Islet of Langerhans (tissue), 1 donor: ENCODE measurements around the gene PLXNA4.

Source experiments
- FAIRE-seq: peaks from one replicate; lab custom pipeline; 2011; peaks lifted over from hg19 to GRCh38; lab: Jason Lieb, UNC

The PLXNA4 gene

DNA sequence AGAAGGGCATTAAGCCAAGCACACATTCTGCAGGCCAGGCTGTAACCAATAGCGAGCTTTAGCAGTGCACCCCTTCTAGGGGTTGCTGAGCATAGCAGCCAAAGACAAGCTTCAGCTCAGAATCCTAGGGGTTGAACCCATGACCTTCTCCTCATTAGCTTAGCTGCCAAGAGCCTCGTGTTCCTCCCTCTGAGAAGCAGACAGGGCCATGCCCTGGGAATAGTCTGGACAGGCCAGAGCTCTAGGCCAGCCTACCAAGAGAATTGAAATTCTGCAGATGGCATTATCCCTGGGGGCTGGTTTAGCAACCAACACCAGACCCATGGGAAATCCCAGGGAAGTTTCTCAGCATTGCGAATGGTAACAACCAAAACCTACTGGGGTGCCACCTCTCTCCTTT lies 77.2 kb downstream of the PLXNA4 start:
- no peak for FAIRE-seq

DNA sequence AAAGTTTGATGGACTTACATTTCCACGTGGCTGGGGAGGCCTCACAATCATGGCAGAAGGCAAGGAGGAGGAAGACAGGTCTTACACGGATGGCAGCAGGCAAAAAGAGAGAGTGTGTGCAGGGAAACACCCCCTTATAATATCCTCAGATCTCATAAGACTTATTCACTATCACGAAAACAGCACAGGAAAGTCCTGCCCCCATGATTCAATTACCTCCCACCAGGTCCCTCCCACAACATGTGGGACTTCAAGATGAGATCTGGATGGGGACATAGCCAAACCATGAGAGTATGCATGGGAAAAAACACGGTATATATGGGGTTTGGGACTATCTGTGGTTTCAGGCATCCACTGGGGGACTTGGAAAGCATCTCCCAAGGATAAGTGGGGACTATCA lies 78.0 kb downstream of the PLXNA4 start:
- FAIRE-seq, result no peak

DNA sequence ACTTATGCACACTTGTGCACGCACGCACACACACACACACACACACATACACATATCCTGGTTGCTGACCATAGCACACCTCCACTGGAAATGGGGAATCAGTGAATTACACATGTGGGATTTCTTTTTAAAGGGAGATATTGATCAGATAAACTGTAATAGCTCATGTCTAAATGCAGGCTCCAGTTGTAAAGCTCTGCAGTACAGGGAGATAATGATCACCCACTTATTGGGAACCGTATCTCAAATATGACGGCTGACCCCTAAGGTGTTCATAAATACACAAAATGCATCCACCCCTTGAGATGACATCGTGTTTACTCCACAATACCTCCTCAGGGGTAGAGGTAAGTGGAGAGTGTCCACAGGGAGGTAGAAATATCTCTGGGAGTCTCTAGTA lies 79.2 kb downstream of the PLXNA4 start:
- FAIRE-seq, result no peak

DNA sequence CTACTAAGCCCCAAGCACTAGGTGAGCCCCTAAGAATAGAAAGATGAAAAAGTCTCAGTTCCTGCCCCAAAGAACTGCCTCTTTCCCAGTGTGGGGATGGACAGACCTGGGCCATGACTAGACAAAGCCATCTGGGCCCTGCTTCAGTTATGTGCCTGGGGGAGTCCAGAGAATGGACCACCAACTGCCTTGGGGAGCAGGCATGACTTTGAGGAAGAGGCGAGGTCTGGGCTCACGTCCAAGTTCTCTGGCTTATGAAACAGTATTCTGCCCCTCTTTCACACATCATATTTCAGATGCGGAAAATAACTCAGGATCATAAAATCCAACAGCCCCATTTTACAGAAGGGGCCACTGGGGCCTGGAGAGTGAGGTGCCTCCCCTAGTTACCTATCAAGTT lies 80.3 kb downstream of the PLXNA4 start:
- no peak for FAIRE-seq

DNA sequence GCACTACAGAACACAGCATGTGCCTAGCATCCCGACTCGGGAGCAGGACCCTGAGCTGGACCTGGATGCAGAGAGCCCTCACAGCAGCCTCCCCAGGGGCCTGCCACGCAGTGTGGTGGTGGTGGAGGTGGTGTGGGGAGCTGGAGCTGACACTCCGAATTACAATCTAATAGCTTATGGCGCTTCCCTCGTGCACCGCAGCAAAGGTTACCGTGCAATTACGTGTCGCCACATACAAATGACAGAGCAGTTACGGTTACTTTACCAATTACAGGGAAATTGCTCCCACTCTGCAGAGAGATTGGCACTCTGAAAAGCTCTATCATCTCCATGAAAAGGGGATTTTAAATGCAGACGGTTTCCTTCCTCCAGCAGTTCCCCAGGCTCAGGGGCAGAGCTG lies 81.8 kb downstream of the PLXNA4 start:
- FAIRE-seq, result no peak

DNA sequence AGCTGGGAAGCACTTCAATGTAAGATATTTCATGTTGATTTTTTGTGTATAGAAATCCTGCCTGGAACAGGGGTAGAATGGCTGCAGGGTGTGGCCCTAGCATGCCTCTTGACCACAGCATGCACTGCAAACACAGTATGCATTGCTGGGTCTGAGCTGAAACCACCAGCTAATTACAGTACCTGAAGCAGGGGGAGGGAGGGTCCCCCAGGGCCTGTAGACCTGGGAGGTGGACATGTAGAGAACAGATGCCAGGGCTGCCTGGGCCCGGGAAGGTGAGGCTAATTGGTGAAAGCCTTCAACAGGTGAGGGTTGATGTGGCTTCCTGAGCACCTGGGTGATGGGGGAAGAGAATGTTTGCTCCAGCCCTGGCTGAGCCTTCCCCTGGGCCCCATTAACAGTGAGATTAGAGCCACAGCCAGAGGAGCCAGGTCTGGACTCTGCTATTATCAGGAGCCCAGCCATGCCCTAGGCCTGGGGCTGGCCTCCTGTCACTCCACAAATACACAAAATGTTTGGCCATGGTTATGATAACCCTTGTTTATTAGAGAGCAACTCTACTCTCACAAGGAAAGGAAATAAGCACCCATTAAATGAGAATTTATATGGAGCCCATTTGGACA lies 83.3 kb downstream of the PLXNA4 start:
- FAIRE-seq, result no peak

DNA sequence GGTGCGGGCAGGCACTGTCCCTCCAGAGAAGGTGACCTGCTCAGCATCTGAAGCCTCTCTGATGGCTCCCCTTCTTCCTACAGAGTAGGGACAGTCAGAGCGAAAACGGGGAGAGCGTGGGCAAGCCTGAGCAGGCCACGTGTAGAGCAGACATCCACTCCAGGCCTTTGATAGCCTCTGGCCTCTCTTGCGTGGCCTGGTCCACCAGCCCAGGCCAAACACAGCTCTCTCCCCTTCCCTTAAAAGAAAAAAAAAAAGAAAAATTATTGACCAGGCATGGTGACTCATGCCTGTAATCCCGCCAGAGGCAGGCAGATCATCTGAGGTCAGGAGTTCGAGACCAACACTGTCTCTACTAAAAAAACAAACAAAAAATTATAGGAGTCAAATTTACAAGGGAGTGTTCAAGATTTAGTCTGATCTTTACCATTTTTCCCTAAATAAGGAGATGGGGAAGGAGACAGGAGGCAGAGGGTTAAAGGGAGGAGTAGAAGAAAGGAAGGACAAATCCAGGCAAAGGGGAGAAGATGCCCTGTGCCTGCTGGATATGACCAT lies 84.8 kb downstream of the PLXNA4 start:
- no peak for FAIRE-seq

DNA sequence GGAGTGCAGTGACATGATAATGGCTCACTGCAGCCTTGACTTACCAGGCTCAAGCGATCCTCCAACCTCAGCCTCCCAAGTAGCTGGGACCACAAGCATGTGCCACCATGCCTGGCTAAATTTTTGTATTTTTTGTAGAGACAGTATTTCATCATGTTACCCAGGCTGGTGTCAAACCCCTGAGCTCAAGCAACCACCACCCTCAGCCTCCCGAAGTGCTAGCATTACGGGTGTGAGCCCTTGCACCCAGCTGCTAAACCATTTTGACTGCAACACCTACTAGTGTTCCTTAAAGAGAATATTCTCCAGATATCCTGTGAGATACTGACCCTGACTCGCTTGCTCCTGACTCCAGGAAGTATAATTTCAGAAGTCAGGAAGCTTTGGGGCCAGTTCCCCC lies 85.8 kb downstream of the PLXNA4 start:
- FAIRE-seq, result no peak

DNA sequence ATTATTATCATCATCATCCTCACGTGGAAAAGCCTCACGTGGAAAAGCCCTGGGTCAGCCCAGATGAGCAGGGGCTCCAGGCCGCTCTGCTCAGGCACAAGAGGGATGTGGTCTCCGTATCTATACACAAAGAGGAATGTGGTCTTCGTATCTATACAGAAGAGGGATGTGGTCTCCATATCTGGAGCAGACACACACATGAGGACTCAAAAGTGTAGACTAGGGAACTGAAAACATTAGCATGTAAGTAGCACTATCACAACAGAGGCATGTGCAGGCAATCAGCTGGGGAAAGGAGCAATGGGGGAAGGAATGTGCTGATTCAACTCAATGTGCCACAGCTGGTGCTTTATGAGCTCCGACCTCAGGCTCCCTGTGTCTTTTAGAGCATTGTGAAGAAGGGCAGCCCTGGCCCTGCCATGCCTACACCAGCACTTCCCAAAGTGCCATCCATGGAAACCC lies 86.5 kb downstream of the PLXNA4 start:
- FAIRE-seq, result no peak

DNA sequence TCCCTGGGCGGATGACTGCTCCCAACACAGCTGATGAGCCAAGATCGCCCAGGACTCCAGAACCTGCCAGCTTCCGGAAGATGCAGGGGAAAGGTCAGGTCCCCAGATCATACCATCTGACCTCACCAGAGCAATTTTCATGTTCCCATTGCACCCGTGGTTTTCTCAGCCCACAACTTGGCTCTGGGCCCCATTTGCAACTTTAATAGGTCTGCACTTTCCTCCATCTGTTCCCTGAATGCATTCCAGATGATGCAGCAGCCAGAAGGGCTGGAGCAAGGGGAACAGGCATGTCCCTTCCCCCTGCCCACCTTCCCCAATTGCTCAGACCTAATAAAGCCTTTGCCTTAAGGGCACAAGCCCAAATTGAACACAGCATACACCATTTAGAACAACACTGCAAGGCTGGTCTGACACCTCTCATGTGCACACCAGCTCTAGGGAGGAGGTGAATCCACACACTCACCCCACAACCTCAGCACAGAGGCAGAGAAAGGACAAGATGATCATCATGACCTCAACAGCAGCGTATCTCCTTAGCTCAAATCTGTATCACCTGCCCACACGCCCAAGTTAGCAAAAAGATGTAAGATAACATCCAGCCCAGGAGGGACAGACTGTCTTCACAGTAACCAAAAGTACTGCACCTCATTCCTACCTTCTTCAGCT lies 87.5 kb downstream of the PLXNA4 start:
- no peak for FAIRE-seq

DNA sequence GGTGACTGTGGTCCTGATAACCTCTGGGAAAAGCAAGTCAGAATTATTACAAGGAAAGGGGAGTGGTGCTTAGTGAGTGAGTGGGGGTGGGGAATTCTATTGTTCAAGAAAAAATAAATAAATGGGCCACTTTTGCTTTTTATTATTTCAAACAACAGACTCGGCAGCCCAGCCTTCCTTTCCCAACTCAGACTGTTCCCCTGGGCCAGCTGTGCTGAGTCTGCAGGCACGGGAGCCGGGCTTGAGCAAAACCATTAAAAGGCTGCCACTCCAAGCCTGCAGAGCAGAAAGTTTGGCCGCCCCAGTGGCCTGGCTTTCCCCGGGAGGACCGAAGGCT lies 90.0 kb downstream of the PLXNA4 start:
- FAIRE-seq, result no peak

DNA sequence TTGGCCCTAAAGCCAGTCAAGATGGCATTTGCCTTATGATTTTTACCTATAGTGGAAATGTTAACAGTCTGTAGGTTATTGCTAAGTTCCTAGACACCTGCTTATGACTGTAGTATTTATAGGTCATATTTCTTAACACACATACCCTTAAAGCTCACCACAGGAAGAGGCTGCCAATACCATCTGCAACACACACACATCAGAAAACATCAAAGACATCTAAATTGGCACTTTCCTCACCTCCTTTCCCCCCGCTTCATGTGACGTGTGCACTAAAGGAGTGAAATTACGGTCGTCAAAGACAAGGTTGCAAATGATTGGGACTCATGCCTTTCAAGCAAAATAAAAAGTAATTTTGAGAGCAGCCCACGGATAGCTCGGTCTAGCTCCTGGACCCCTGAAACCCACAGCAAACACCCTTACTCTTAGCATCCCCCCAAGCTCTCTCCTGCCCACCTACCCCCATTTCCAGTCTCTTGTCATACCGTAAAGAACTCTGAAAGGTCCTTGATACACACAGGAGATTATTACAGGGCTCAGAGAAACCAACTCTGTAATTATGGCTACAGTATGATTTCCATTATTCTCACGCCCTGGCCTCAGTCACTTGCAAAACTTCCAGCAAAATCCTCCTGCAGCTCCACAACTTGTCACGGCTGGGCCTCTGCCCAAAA lies 90.5 kb downstream of the PLXNA4 start:
- no peak for FAIRE-seq

DNA sequence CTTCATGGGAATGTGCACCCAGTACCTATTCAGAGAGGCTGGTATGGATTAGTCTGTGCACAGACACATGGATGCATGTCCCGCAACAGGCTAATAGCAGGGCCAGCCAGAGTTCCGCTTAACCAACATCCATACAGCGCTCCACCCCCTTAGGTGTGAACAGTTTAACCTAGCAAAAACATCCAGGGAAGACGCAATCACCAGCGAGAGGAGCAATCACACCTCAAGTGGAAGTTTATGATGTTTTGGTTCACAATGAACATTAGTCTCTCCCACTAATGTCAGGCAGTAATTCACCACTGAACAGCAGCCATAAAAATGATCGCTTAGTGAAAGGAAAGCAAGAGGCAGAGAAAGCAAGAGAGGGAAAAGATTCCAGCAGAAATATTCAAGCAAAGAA lies 91.1 kb downstream of the PLXNA4 start:
- FAIRE-seq, result no peak

DNA sequence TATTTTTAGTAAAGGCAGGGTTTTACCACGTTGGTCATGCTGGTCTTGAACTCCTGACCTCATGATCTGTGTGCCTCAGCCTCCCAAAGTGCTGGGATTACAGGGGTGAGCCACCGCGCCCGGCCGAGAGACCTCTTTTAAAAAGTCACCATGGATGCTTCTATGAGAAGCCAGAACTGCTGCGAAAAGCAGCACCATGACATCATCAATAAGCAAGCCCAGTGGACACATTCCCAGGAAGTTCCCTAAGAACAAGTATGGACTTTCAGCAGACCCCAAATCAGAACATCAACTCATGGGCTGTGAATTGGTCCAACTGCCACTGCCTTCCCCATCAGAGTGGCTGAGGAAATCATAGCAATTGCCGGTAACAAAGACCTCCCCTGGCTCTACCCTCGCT lies 93.4 kb downstream of the PLXNA4 start:
- FAIRE-seq, result no peak

DNA sequence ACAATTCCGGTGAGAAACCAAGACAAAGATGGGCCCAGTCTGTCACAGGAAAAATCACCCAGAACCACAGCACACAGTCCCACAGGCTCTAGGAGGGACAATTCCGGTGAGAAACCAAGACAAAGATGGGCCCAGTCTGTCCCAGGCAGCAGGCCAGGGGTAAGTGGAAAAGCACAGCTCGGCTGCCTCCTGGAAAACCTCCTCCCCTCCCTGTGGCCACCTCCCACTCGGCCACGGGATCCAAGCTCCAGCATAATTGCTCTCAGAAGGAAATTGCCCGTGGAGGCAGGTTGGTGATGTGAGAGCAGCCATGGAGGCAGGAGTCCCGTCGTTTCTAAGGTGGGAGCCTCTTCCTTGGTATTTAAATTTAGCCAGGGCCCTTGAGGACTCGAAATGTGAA lies 95.7 kb downstream of the PLXNA4 start:
- FAIRE-seq, result no peak

DNA sequence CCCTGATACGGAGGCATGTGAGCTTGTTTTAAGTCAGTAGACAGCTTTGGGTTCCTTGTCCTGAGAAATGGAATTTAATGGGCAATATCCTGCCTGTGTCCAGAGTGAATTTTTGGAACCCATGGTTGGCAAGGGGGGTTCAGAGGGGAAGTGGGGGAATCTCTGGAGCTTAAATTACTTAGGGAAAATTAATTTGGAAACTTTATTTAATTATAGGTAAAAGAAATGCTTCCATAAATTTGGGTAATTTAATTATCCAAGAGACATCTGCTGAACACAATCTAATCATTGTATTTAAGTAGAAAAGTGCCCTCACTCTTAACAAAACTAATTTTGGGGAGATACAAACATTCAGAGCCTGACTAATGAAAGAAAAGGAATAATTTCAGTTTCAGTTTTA lies 99.7 kb downstream of the PLXNA4 start:
- FAIRE-seq, result no peak

DNA sequence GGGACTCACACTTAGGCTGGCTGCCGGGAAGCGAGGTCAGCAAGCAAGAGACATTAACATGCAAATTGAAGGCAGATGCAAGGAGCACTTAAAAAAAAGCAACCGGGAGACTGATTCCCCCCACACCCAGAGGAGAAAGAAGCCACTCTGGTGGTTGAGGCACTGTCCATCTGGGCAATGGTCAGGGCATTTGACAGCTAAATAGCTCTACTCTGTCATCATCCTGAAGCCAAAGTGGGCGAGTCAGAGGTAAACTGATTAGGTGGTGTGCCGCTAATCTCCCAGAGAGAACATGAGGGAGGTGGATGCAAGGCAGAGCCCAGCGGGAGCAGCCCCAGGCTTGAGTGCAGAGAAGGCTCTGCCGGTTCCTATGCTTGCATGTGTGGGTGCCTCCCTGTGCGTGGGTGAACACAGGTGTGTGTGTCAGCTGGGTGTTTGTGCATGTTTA lies 100.6 kb downstream of the PLXNA4 start:
- no peak for FAIRE-seq

DNA sequence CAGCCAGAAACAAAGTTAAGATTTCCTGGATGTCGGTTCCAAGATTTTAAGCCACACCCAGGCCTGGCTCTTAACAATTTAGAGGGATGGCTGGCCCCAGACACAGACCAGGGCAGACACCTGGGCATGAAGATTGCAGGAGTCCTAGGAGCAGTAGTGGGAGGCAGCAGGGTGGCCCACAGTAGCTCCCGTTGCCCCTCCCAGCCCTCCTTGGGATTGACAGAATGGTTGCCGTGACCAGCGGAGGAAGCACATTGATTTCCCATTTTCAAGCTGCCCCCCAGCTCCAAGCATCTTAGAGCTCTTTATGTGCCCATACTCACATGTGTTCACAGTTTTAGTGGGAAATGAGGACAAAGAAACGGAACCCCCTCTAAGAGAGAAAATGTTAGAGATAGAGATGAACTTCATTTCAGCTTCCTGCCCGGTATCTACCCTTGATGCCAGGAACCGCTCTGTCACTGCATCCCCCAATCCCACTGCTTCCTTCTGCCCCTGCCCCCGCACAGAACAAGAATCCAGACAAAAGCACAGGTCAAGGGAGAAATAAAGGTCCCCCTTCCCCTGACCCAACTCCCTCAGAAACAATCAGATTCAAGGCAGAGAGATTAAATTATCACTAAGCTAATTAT lies 101.1 kb downstream of the PLXNA4 start:
- no peak for FAIRE-seq

DNA sequence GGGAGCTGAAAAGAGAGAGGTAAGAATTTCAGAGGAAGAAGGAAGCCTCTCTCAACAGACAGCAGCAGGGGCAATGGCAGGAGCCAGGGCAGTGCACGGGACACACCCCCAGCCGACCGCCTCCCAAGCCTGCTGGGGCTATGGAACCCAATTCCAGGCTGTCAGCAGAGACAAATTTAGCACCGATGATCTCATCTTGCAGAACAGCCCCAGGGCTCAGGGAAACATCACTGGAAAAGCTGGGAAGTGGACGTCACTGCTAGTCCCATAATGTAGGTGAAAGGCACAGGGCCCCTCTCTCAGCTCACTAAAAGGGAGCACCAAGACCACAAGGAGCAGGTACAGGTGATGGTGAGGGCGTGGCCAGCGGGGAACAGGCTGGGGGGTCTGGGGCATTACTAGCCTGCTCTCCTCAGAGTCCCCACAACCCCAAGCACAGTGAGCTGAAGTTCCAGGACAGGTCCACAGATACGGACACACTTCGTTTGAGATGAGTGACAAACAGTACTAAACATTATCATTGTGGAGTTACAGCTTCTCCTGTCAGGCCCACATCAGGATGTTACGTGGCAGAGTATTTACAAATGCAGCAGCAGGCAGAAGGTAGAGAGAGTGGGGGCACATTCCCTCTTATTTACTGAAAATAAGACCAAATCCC lies 103.7 kb downstream of the PLXNA4 start:
- FAIRE-seq, result no peak

DNA sequence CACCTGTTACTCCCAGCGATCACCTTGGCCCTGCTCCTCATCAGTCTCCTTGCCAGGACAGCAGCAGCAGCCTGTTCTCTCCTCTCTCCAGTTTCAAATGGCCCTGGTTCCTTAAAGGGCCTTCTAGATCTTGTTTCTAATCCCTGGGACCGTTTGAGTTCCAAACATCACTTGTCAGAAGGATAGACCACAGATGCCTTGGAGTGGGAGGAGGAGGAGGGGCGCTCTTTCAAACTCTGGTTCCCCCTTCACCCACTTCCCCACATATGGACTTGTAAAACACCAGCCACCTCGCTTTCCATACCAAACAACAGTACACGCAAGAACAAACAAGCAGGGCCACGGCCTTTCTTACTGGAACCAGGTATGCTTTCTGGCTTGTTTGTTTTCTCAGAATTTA lies 104.8 kb downstream of the PLXNA4 start:
- FAIRE-seq, result no peak

DNA sequence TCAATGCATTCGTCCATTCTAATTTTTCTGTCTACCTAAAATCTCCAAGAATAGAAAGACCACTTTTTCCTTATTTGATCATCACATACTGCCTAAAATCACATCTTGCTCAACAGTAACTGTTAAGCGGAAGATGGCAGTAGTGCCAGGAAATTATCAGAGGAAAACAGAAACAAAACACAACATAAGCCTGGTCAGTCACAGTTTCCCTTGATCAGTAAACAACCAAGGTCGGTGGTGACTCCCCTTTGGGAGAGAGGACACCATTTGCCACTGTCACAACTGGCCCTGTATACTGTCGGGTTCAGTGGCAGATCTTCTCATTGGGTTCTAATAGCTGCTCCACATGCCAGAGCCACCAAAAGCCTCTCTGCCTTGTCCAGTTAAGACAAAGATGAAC lies 106.6 kb downstream of the PLXNA4 start:
- FAIRE-seq, result no peak

DNA sequence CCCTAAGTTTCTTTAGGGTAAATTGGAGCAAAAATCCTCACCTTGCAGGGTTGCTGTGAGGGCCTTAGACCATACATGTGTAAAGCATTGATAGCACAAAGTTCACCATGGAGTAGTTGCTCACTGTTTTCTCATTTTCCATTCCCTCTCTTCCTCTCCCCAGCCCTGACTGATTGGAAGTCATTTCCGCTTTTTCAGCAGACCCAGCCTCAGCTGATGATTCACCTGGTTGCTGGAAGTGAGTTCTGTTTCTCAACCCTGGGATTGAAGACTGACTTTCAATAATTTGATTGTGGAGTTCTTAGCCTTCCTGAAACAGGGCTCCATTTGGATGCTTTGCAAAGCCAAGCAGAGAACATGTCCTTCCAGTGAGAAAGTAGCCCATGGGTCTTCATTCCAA lies 107.0 kb downstream of the PLXNA4 start:
- FAIRE-seq, result no peak

DNA sequence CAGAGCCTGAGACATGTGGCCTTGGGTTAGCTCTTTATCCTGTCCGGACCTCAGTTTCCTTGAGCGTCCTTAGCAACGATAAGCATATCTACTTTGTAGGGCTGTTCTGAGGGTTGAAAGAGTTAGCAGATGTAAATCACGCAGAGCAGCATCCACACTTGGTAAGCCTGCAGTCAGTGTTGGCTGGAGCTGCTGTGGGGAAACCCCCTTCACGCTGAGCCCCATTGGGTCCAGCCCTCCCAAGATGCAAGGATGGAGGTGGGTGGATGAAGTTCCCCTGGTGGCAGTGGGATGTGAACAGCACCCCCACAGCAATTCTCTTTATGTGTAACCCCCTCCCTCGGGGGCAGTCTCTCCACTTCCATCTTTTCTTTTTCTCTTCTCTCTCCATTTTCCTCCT lies 109.9 kb downstream of the PLXNA4 start:
- FAIRE-seq, result no peak
